Measurements from ENCODE around the gene CNGA4.
"Not testable (repeated sequence)": the region's sequence is repeated elsewhere in the genome, so short reads cannot be mapped to it uniquely, and the experiment has no call there.

The CNGA4 gene

GRCh38 chr11:6273188-6273587, 34.3 kb downstream of the CNGA4 start:
- Histone ChIP-seq H3K23ac (ENCODE audit: low read length) (no peak overlapping the region), H4K91ac (ENCODE audit: low read depth, low read length) (no peak overlapping the region), H3K27me3 (ENCODE audit: insufficient read depth, low read length) (no peaks in the 10 kb centered on the region), H3K27ac (ENCODE audit: low read depth, low read length) (no peak overlapping the region), H3K18ac (ENCODE audit: low read length) (no peak overlapping the region), H4K8ac (ENCODE audit: low read depth, low read length) (no peak overlapping the region), H3K9ac (ENCODE audit: low read length) (no peak overlapping the region), H2BK120ac (ENCODE audit: insufficient read depth, low read length, poor library complexity) (no peak overlapping the region), H2AK5ac (ENCODE audit: low read length) (no peak overlapping the region), H3K36me3 (ENCODE audit: control insufficient read depth in 1 of 2, insufficient read depth in 2 of 2, low read length in 2 of 2) (peaks cover 9 to 13% of the 10 kb centered on the region in 2 experiments), H3K14ac (ENCODE audit: low read length) (no peak overlapping the region), H3K4me1 (ENCODE audit: control insufficient read depth in 1 of 2, insufficient read depth in 2 of 2, low read length in 2 of 2) (no peaks in the 10 kb centered on the region), H3K4ac (ENCODE audit: low read depth, low read length) (no peak overlapping the region), H3K79me1 (ENCODE audit: low read length) (no peaks in the 10 kb centered on the region), H3K4me3 (ENCODE audit: low read depth, low read length) (no peak overlapping the region), H2AFZ (ENCODE audit: insufficient read depth, low read length, poor library complexity) (no peak overlapping the region), H3K79me2 (ENCODE audit: control insufficient read depth, insufficient read depth, low read length, poor library complexity) (no peaks in the 10 kb centered on the region), H3K4me2 (ENCODE audit: low read length) (no peak overlapping the region), H3K9me3 (ENCODE audit: insufficient read depth, low read depth, low read length) (no peaks in the 10 kb centered on the region), H2BK5ac (ENCODE audit: low read depth, low read length, poor library complexity) (no peak overlapping the region), H2BK12ac (ENCODE audit: low read length) (no peak overlapping the region), H4K12ac (ENCODE audit: low read depth, low read length) (no peak overlapping the region)
- no peak for DNase-seq
- no CpG with 5 or more reads among the region's 4 CpGs for WGBS (ENCODE audit: extremely low coverage, insufficient coverage, insufficient read length)

- WGBS (ENCODE audit: extremely low coverage, insufficient coverage, insufficient read length): no CpG with 5 or more reads among the region's 7 CpGs
- not testable (repeated sequence) for DNase-seq; H3K23ac ChIP-seq (ENCODE audit: low read length); H3K4ac ChIP-seq (ENCODE audit: low read depth, low read length); H3K4me2 ChIP-seq (ENCODE audit: low read length); H3K9me3 ChIP-seq (ENCODE audit: insufficient read depth, low read depth, low read length); H4K12ac ChIP-seq (ENCODE audit: low read depth, low read length); H3K18ac ChIP-seq (ENCODE audit: low read length); H3K4me1 ChIP-seq (ENCODE audit: control insufficient read depth in 1 of 2, insufficient read depth in 2 of 2, low read length in 2 of 2); H3K27ac ChIP-seq (ENCODE audit: low read depth, low read length); H3K9ac ChIP-seq (ENCODE audit: low read length); H2AFZ ChIP-seq (ENCODE audit: insufficient read depth, low read length, poor library complexity); H2BK5ac ChIP-seq (ENCODE audit: low read depth, low read length, poor library complexity); H3K27me3 ChIP-seq (ENCODE audit: insufficient read depth, low read length); H4K91ac ChIP-seq (ENCODE audit: low read depth, low read length); H2AK5ac ChIP-seq (ENCODE audit: low read length); H3K79me2 ChIP-seq (ENCODE audit: control insufficient read depth, insufficient read depth, low read length, poor library complexity); H3K79me1 ChIP-seq (ENCODE audit: low read length); H3K4me3 ChIP-seq (ENCODE audit: low read depth, low read length); H4K8ac ChIP-seq (ENCODE audit: low read depth, low read length); H3K14ac ChIP-seq (ENCODE audit: low read length); H2BK120ac ChIP-seq (ENCODE audit: insufficient read depth, low read length, poor library complexity); H3K36me3 ChIP-seq (ENCODE audit: control insufficient read depth in 1 of 2, insufficient read depth in 2 of 2, low read length in 2 of 2)
- H2BK12ac ChIP-seq (ENCODE audit: low read length): peak overlapping the region; percentile 3
These were observed 41.9 kb downstream of the CNGA4 start for GRCh38 chr11:6280809-6281208.

- Histone ChIP-seq H4K8ac (ENCODE audit: low read depth, low read length) (no peak overlapping the region), H2BK120ac (ENCODE audit: insufficient read depth, low read length, poor library complexity) (peak overlapping the region; percentile 69), H4K12ac (ENCODE audit: low read depth, low read length) (no peak overlapping the region), H3K79me1 (ENCODE audit: low read length) (peaks cover 9% of the 10 kb centered on the region), H3K4me3 (ENCODE audit: low read depth, low read length) (no peak overlapping the region), H2AFZ (ENCODE audit: insufficient read depth, low read length, poor library complexity) (no peak overlapping the region), H3K4me1 (ENCODE audit: control insufficient read depth in 1 of 2, insufficient read depth in 2 of 2, low read length in 2 of 2) (peaks cover 10 to 11% of the 10 kb centered on the region in 2 experiments), H3K79me2 (ENCODE audit: control insufficient read depth, insufficient read depth, low read length, poor library complexity) (peaks cover 1% of the 10 kb centered on the region), H3K27ac (ENCODE audit: low read depth, low read length) (no peak overlapping the region), H3K23ac (ENCODE audit: low read length) (no peak overlapping the region), H3K9ac (ENCODE audit: low read length) (no peak overlapping the region), H2BK5ac (ENCODE audit: low read depth, low read length, poor library complexity) (no peak overlapping the region), H3K14ac (ENCODE audit: low read length) (no peak overlapping the region), H4K91ac (ENCODE audit: low read depth, low read length) (peak overlapping the region; percentile 68), H3K18ac (ENCODE audit: low read length) (no peak overlapping the region), H3K4ac (ENCODE audit: low read depth, low read length) (no peak overlapping the region), H2BK12ac (ENCODE audit: low read length) (peak overlapping the region; percentile 91), H3K36me3 (ENCODE audit: control insufficient read depth in 1 of 2, insufficient read depth in 2 of 2, low read length in 2 of 2) (no peaks in the 10 kb centered on the region), H3K27me3 (ENCODE audit: insufficient read depth, low read length) (no peaks in the 10 kb centered on the region), H3K9me3 (ENCODE audit: insufficient read depth, low read depth, low read length) (no peaks in the 10 kb centered on the region), H2AK5ac (ENCODE audit: low read length) (peak overlapping the region; percentile 84), H3K4me2 (ENCODE audit: low read length) (no peak overlapping the region)
- DNase-seq: peak in 1 of 2 donors; percentile 7
- no CpG with 5 or more reads among the region's 4 CpGs for WGBS (ENCODE audit: extremely low coverage, insufficient coverage, insufficient read length)
These were observed 44.6 kb downstream of the CNGA4 start for GRCh38 chr11:6283453-6284023.

DNA sequence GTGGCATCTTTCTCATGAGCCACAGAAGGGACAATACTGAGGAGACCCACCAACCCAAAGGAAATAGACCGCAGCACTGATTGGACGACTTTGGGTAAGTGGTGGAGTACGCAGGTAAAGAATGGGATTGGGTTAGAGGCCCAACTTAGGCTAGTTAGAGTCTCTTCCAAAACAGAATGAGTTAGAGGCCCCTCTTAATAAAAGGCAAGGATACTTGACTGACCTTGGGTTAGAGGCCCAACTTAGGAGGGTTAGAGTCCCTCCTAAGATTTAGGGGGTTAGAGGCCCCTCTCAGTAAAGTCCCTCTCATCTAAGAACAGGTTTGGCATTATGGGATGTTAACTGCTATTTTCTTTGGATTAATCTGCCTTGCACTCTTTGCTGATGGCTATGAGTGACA, 45.4 kb downstream of the CNGA4 start:
- no peaks in the 10 kb centered on the region for H3K36me3 ChIP-seq (ENCODE audit: control insufficient read depth in 1 of 2, insufficient read depth in 2 of 2, low read length in 2 of 2)
- no peaks in the 10 kb centered on the region for H3K27me3 ChIP-seq (ENCODE audit: insufficient read depth, low read length)
- no CpG with 5 or more reads among the region's 3 CpGs for WGBS (ENCODE audit: extremely low coverage, insufficient coverage, insufficient read length)
- no peak overlapping the region for H3K4me2 ChIP-seq (ENCODE audit: low read length)
- peak overlapping the region; percentile 56 for H4K91ac ChIP-seq (ENCODE audit: low read depth, low read length)
- H3K23ac ChIP-seq (ENCODE audit: low read length): no peak overlapping the region
- H3K14ac ChIP-seq (ENCODE audit: low read length): no peak overlapping the region
- H2BK12ac ChIP-seq (ENCODE audit: low read length): peak overlapping the region; percentile 74
- no peak overlapping the region for H3K4ac ChIP-seq (ENCODE audit: low read depth, low read length)
- H4K12ac ChIP-seq (ENCODE audit: low read depth, low read length): no peak overlapping the region
- H2BK5ac ChIP-seq (ENCODE audit: low read depth, low read length, poor library complexity): peak overlapping the region; percentile 71
- H3K79me2 ChIP-seq (ENCODE audit: control insufficient read depth, insufficient read depth, low read length, poor library complexity): peaks cover 1% of the 10 kb centered on the region
- H3K9me3 ChIP-seq (ENCODE audit: insufficient read depth, low read depth, low read length): no peaks in the 10 kb centered on the region
- no peak overlapping the region for H2AFZ ChIP-seq (ENCODE audit: insufficient read depth, low read length, poor library complexity)
- H2BK120ac ChIP-seq (ENCODE audit: insufficient read depth, low read length, poor library complexity): peak overlapping the region; percentile 71
- H3K4me3 ChIP-seq (ENCODE audit: low read depth, low read length): no peak overlapping the region
- no peak overlapping the region for H2AK5ac ChIP-seq (ENCODE audit: low read length)
- peak overlapping the region; percentile 14 for H4K8ac ChIP-seq (ENCODE audit: low read depth, low read length)
- no peak overlapping the region for H3K27ac ChIP-seq (ENCODE audit: low read depth, low read length)
- H3K4me1 ChIP-seq (ENCODE audit: control insufficient read depth in 1 of 2, insufficient read depth in 2 of 2, low read length in 2 of 2): peaks cover 12 to 14% of the 10 kb centered on the region in 2 experiments
- no peak overlapping the region for H3K18ac ChIP-seq (ENCODE audit: low read length)
- no peak overlapping the region for H3K9ac ChIP-seq (ENCODE audit: low read length)
- H3K79me1 ChIP-seq (ENCODE audit: low read length): peaks cover 14% of the 10 kb centered on the region
- DNase-seq: no peak
